Neural crest cell (in vitro differentiated cells): ENCODE data around the gene CTPS2. TPM values are rescaled to one million over a fixed set of nuclear protein-coding genes. Genes with fewer than 3 reads are reported as not detected.
"Not testable (repeated sequence)": the region's sequence is repeated elsewhere in the genome, so short reads cannot be mapped to it uniquely, and the experiment has no call there.

Source experiments
- DNase-seq: peaks from one replicate; pipeline ENCODE4 v3.0.0; 2021; ENCODE audit warnings: low read depth, mixed read lengths, low spot score
- H3K27ac Mint-ChIP-seq: one replicate; pipeline ENCODE4 v1.8.0; 2021; ENCODE audit warnings: mild to moderate bottlenecking, mixed read lengths; ENCODE audit not compliant: unreplicated experiment
- H3K27me3 Mint-ChIP-seq: 2 replicates; pipeline ENCODE4 v1.8.0; 2021; ENCODE audit warnings: low read depth, mild to moderate bottlenecking, mixed read lengths
- H3K36me3 Mint-ChIP-seq: 2 replicates; pipeline ENCODE4 v1.8.0; 2021; ENCODE audit warnings: low read depth, mild to moderate bottlenecking, mixed read lengths
- H3K4me1 Mint-ChIP-seq: 2 replicates; pipeline ENCODE4 v1.8.0; 2021; ENCODE audit warnings: mixed read lengths
- H3K4me3 Mint-ChIP-seq: one replicate; pipeline ENCODE4 v1.8.0; 2021; ENCODE audit warnings: mild to moderate bottlenecking, mixed read lengths
- H3K9me3 Mint-ChIP-seq: 2 replicates; pipeline ENCODE4 v1.8.0; 2021; ENCODE audit warnings: mixed read lengths
- total RNA-seq: library from RNA; stranded (reverse); gene quantifications from 2 replicates; pipeline ENCODE4 v1.2.1, GENCODE V29; 2021
- TF ChIP-seq, protein P1 (sequence below): fragments of 200-600 bp; sonication (generic); conservative IDR thresholded peaks from 2 replicates; pipeline ENCODE4 v1.5.0; 2021; ENCODE audit warnings: antibody characterized with exemption, mild to moderate bottlenecking

CTPS2 gene
- total RNA-seq, 1 donor from 2014 or later, result 67.5 TPM

DNA sequence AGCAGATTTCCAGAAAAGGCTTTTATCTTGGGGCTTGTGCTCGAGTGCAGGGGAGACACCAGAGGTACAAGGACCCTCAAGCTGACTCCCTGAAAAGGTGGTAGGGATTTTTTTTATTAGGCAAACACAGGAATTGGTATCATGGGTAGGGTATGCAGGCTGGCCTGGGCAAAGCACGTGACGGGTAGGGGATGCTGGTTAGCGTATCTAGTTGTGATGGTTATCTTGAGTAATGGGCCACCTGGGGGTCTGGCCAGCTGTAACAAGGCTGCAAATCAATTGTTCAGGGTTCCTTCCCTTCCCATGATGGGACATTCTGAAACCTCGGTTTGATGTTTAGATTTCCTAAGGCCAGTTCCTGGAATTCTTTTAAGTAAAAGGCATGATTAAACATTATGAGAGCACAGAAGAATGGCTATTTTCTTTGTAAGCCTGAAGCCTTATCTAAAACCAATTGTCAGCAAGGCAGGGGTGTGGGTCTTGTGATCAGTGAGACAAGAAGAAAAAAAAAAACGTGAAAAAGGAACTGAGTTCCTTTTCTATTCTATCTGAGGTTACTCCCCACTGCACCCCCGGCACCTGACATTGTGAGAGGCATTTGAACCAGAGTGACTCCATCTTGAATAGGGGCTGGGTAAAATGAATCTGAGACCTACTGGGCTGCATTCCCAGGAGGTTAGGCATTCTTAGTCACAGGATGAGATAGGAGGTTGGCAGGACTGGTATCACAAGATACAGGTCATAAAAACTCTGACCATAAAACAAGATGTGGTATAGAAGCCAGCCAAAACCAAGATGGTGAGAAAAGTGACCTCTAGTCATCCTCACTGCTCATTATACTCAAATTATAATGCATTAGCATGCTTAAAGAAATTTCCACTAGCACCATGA is 126.7 kb downstream of the CTPS2 start:
- no peaks in the 10 kb centered on the region for H3K27me3 Mint-ChIP-seq
- H3K4me1 Mint-ChIP-seq, result no peaks in the 10 kb centered on the region
- DNase-seq, result no peak
- peaks cover 72% of the 10 kb centered on the region for H3K36me3 Mint-ChIP-seq
- H3K27ac Mint-ChIP-seq, result peak overlapping the region; percentile 57
- H3K4me3 Mint-ChIP-seq, result no peak overlapping the region
- peaks cover 21% of the 10 kb centered on the region for H3K9me3 Mint-ChIP-seq
- TF ChIP-seq, protein P1, sequence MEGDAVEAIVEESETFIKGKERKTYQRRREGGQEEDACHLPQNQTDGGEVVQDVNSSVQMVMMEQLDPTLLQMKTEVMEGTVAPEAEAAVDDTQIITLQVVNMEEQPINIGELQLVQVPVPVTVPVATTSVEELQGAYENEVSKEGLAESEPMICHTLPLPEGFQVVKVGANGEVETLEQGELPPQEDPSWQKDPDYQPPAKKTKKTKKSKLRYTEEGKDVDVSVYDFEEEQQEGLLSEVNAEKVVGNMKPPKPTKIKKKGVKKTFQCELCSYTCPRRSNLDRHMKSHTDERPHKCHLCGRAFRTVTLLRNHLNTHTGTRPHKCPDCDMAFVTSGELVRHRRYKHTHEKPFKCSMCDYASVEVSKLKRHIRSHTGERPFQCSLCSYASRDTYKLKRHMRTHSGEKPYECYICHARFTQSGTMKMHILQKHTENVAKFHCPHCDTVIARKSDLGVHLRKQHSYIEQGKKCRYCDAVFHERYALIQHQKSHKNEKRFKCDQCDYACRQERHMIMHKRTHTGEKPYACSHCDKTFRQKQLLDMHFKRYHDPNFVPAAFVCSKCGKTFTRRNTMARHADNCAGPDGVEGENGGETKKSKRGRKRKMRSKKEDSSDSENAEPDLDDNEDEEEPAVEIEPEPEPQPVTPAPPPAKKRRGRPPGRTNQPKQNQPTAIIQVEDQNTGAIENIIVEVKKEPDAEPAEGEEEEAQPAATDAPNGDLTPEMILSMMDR, result no peak

DNA sequence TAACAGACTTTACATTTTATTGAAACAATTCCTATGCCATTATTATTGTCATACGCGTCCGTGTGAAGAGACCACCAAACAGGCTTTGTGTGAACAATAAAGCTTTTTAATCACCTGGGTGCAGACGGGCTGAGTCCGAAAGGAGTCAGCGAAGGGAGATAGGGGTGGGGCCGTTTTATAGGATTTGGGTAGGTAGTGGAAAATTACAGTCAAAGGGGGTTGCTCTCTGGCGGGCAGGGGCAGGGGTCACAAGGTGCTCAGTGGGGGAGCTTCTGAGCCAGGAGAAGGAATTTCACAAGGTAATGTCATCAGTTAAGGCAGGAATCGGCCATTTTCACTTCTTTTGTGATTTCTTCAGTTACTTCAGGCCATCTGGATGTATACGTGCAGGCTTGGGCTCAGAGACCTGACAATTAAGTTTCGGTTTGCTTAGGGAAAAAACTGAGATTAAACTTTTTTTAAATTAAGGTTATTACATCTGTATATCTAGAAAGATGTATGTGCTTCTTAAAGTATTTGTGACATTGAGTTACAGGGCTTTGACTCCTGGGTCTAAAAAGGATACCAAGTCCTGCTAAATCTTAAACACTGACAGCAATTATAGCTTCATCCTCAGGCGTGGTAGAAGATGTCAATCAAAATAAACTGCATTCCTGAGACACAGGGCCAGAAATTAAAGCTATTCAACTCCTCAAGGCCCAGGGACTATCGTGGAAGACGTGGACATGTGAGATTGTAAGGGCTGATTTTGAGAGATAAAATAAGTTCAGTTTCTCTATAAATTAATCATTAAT is 132.3 kb downstream of the CTPS2 start:
- H3K4me1 Mint-ChIP-seq, result not testable (repeated sequence)

DNA sequence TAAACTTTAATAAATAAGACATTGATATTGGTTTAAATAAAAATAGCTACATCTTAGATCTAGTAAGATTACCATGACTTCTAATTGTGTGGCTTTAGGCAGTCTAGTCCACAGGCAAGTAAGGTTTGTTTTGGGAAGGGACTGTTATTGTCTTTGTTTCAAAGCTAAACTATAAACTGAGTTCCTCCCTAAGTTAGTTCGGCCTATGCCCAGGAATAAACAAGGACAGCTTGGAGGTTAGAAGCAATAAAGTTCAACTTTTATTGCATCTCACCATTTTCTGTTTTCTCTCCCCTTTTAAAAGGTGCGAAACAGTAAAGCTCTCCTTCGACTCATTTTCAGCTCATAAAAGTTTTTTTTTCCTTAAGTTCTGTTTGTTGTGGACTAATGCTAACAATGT is 133.0 kb downstream of the CTPS2 start:
- Mint-ChIP-seq H3K4me3 (no peak overlapping the region), H3K4me1 (peaks cover 6% of the 10 kb centered on the region), H3K36me3 (peaks cover 45% of the 10 kb centered on the region), H3K9me3 (peaks cover 24% of the 10 kb centered on the region), H3K27ac (no peak overlapping the region), H3K27me3 (no peaks in the 10 kb centered on the region)
- DNase-seq, result no peak
- TF ChIP-seq, protein P1, result no peak

More for the DNA sequence above, 132.3 kb downstream of the CTPS2 start:
- peaks cover 24% of the 10 kb centered on the region for H3K9me3 Mint-ChIP-seq
- H3K4me3 Mint-ChIP-seq, H3K27ac Mint-ChIP-seq, H3K27me3 Mint-ChIP-seq, DNase-seq: not testable (repeated sequence)
- peaks cover 49% of the 10 kb centered on the region for H3K36me3 Mint-ChIP-seq

DNA sequence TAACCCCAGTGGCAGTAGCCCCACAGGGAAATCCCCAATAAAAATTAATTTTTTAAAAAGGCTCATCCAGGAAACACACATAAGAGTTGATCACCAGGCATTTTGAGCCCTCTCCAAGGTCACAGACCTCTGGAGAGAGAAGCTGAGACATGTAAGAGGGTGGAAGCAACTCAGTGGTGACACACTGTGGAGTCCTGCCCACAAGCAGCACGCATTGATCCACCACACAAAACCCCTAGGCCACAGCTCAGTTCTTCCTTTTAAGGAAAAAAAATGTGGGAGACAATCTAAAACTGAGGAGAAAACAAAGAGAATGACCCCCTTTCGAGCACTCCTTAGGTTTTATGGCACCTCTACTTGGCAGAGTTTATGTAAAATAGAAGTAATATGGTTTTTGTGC is 134.3 kb downstream of the CTPS2 start:
- DNase-seq, result no peak
- Mint-ChIP-seq H3K4me3 (no peak overlapping the region), H3K9me3 (peaks cover 21% of the 10 kb centered on the region), H3K36me3 (peaks cover 38% of the 10 kb centered on the region), H3K4me1 (peaks cover 14% of the 10 kb centered on the region), H3K27ac (no peak overlapping the region), H3K27me3 (no peaks in the 10 kb centered on the region)
- TF ChIP-seq, protein P1, result no peak

DNA sequence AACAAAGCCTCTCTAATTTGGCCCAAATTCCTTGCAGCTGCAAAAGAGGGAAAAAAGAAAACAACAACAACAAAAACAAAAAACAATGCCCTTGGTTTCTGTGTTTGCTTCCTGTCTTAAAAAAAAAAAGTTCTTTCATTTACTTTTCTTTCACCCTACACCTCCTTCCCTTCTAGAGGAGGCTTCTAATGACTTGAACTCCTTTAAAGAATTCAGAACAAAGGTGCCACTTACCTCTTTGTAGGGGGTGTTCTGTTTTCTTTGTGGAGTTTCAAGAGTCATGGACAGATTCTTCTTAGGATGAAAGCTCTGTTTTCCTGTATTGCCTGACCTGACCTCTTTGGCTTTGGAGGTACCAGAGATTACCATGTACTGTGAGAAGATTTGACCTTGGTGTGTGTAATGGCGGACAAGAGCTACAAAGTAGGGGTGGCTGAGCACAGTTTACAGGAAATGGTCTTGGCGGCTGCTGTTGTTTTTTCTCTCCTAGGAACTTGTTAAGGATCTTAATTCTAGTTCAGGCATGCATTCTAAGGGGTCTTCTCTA is 134.9 kb downstream of the CTPS2 start:
- no peak overlapping the region for H3K27ac Mint-ChIP-seq
- peaks cover 14% of the 10 kb centered on the region for H3K4me1 Mint-ChIP-seq
- no peaks in the 10 kb centered on the region for H3K27me3 Mint-ChIP-seq
- DNase-seq, result no peak
- H3K36me3 Mint-ChIP-seq, result peaks cover 32% of the 10 kb centered on the region
- H3K9me3 Mint-ChIP-seq, result peaks cover 16% of the 10 kb centered on the region
- H3K4me3 Mint-ChIP-seq, result no peak overlapping the region
- TF ChIP-seq, protein P1, result no peak

- H3K4me3 Mint-ChIP-seq, result not testable (repeated sequence)
- peaks cover 10% of the 10 kb centered on the region for H3K9me3 Mint-ChIP-seq
- H3K4me1 Mint-ChIP-seq, result peaks cover 14% of the 10 kb centered on the region
These were observed 137.1 kb downstream of the CTPS2 start for GRCh38 chrX:16575388-16575787.

More at GRCh38 chrX:16575388-16575787, 137.1 kb downstream of the CTPS2 start:
- peaks cover 25% of the 10 kb centered on the region for H3K36me3 Mint-ChIP-seq
- DNase-seq, H3K27ac Mint-ChIP-seq, H3K27me3 Mint-ChIP-seq: not testable (repeated sequence)
